ENCODE data around the gene MMP24. TPM values are rescaled to one million over a fixed set of nuclear protein-coding genes. Genes with fewer than 3 reads are reported as not detected.

The MMP24 gene
- total RNA-seq, 4 donors from 2014 or later: 0.51 to 2.6 (median 2.0) TPM

DNA sequence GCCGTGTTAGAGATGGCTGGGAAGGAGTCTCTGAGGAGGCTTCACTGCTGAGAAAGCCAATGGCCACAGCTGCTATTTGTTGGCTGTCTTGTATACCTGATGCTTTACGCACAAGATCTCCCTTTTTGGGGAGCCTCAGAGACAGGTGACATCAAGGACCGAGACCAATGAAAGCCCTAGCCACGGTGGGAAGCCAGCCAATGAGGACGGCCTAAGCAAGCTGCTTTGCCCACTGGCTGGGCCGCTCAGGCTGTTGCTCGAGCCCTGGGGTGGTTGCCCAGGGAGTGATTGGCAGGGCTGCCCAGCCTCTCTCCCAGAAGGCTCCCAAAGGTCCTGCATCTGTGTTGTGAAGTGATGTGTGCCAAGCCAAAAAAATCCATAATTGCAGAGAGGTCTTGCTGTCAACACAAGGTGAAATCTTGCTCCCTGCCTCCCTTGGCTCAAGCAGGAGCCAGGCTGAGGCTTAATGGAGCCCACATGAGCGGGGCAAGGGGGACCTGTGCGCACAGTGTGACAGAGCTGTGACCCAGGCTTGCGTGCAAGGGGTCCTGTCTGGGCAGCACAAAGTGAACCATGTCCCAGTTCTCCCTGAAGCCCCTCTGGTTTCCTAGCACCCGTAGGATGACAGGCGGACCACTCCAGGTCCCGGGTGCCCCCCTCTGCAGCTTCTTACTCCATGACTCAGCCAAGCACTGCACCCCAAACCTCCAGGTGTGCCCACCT, 47.1 kb downstream of the MMP24 start:
- H3K27ac ChIP-seq: no peak overlapping the region
- H3K9me3 ChIP-seq: no peaks in the 10 kb centered on the region
- peaks cover 0 to 13% of the 10 kb centered on the region in 2 donors for H3K4me1 ChIP-seq
- no peak for TF ChIP-seq POLR2A (IDR thresholded peaks at IDR 0.05)
- TF ChIP-seq, protein P1, sequence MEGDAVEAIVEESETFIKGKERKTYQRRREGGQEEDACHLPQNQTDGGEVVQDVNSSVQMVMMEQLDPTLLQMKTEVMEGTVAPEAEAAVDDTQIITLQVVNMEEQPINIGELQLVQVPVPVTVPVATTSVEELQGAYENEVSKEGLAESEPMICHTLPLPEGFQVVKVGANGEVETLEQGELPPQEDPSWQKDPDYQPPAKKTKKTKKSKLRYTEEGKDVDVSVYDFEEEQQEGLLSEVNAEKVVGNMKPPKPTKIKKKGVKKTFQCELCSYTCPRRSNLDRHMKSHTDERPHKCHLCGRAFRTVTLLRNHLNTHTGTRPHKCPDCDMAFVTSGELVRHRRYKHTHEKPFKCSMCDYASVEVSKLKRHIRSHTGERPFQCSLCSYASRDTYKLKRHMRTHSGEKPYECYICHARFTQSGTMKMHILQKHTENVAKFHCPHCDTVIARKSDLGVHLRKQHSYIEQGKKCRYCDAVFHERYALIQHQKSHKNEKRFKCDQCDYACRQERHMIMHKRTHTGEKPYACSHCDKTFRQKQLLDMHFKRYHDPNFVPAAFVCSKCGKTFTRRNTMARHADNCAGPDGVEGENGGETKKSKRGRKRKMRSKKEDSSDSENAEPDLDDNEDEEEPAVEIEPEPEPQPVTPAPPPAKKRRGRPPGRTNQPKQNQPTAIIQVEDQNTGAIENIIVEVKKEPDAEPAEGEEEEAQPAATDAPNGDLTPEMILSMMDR (IDR thresholded peaks at IDR 0.05): no peak
- intact Hi-C loops (cut with DNase I; ENCODE audit: low total_unique reads): loop anchor here (10.0 kb wide), 1 partner anchor 129 kb away; the partner anchor contains the start of gene EDEM2
- no peaks in the 10 kb centered on the region for H3K36me3 ChIP-seq
- no peak for DNase-seq
- no peaks in the 10 kb centered on the region for H3K27me3 ChIP-seq
- H3K4me3 ChIP-seq: no peak overlapping the region

DNA sequence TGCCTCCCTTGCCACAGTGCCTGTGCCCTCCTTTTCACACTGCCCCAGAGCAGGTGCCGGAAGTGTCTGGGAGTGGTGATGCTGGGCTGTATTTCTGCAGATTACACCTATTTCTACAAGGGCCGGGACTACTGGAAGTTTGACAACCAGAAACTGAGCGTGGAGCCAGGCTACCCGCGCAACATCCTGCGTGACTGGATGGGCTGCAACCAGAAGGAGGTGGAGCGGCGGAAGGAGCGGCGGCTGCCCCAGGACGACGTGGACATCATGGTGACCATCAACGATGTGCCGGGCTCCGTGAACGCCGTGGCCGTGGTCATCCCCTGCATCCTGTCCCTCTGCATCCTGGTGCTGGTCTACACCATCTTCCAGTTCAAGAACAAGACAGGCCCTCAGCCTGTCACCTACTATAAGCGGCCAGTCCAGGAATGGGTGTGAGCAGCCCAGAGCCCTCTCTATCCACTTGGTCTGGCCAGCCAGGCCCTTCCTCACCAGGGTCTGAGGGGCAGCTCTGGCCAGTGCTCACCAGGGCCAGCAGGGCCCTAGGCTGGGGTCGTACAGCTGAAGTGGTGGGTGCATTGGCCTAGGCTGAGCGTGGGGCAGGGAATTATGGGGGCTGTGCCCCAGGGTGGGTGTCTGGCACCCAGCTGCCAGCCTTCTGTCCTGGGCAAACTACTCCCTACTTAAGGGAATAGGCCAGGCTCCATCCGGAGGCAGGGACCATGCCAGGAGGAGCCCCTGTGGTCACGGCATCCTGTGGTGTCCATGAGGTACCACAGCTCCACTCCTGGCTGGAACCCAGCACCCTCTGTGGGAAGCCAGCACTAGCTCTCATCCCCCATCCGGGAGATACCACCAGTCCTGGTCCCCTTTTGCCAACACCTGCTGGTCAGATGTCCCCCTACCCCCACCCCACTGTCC, 47.9 kb downstream of the MMP24 start:
- no peak for DNase-seq
- Histone ChIP-seq H3K4me3 (no peak overlapping the region), H3K27me3 (no peaks in the 10 kb centered on the region), H3K36me3 (no peaks in the 10 kb centered on the region), H3K27ac (no peak overlapping the region), H3K9me3 (no peaks in the 10 kb centered on the region), H3K4me1 (peaks cover 0 to 13% of the 10 kb centered on the region in 2 donors)
- intact Hi-C loops (cut with DNase I; ENCODE audit: low total_unique reads): loop anchor here (10.0 kb wide), 1 partner anchor 130 kb away; the partner anchor contains the start of gene EDEM2
- TF ChIP-seq, protein P1 (IDR thresholded peaks at IDR 0.05): no peak
- TF ChIP-seq POLR2A (IDR thresholded peaks at IDR 0.05): no peak

DNA sequence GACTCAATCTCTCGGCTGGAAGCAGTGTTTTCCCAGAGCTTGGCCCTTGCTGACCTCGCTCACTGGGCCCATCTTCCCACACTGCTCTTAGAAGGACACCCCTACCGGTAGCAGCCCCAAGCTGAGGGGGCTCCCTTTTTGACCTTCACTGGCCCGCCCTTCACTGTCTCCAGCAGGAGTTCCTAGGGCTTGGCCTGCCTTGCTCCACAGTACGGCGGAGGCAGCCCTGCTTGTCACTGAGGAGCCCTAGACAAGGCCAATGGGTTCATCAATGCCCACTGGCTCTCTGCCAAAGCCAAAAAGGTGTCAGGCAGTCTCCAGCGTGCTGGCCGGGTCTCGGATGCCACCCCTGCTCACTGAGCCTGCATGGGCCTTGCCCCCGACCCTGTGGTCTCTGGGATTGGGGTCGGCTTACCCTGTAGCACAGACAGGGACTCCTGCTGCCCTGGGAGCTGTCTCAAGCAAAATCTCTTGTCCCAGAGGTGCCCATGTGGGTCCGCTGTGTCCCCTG, 49.3 kb downstream of the MMP24 start:
- no peaks in the 10 kb centered on the region for H3K36me3 ChIP-seq
- TF ChIP-seq, protein P1 (IDR thresholded peaks at IDR 0.05): no peak
- no peak for TF ChIP-seq POLR2A (IDR thresholded peaks at IDR 0.05)

DNA sequence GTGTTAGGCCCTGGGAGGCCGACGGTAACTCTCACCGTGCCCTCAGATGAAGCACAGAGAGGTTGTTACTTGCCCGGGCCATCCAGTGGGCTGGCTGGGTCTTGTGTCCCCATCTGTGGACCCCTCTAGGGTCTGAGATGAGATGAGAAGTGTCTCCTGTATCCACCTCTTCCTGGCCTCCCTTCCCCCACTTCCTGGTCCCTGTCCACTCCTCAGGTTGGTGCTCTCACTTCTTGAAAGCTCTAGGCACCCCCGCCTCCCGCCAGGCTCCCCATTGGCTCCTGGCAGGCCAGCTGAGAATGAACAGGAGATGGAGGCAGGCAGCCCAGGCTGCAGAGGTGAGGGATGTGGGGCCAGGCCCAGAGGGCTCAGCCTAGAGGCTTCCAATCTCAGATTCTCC, 49.9 kb downstream of the MMP24 start:
- peak overlapping the region in 1 of 2 donors; percentile 72 for H3K4me3 ChIP-seq
- H3K4me1 ChIP-seq: peaks cover 0 to 13% of the 10 kb centered on the region in 2 donors
- no peak for DNase-seq
- H3K36me3 ChIP-seq: no peaks in the 10 kb centered on the region
- intact Hi-C loops (cut with DNase I; ENCODE audit: low total_unique reads): loop anchor here (10.0 kb wide), 1 partner anchor 132 kb away; the partner anchor contains the start of gene EDEM2
- TF ChIP-seq POLR2A (IDR thresholded peaks at IDR 0.05): no peak
- TF ChIP-seq, protein P1 (IDR thresholded peaks at IDR 0.05): no peak
- no peaks in the 10 kb centered on the region for H3K27me3 ChIP-seq
- H3K27ac ChIP-seq: peak overlapping the region; percentile 88 to 96
- H3K9me3 ChIP-seq: no peaks in the 10 kb centered on the region

More for the DNA sequence above, 49.3 kb downstream of the MMP24 start:
- Histone ChIP-seq H3K27me3 (no peaks in the 10 kb centered on the region), H3K9me3 (no peaks in the 10 kb centered on the region), H3K4me1 (peaks cover 0 to 13% of the 10 kb centered on the region in 2 donors), H3K4me3 (no peak overlapping the region), H3K27ac (no peak overlapping the region)
- no peak for DNase-seq
- intact Hi-C loops (cut with DNase I; ENCODE audit: low total_unique reads): loop anchor here (10.0 kb wide), 1 partner anchor 131 kb away; the partner anchor contains the start of gene EDEM2

Data from uterus (tissue), 4 donors.